CD4-positive, CD25-positive, alpha-beta regulatory T cell (primary cell): ENCODE data around the gene DDN. TPM values are rescaled to one million over a fixed set of nuclear protein-coding genes. Genes with fewer than 3 reads are reported as not detected.

ENCODE experiments used
- ATAC-seq, 2 donors: fragments of 150-1000 bp; cut with Tn5 transposase; one replicate each; pipeline ENCODE4 v1.10.0; 2021; ENCODE audit warnings: low read depth in 2 of 2, moderate number of reproducible peaks in 2 of 2, moderate library complexity in 1 of 2
- DNase-seq, 3 donors: peaks; one replicate each; pipeline versions ENCODE4 v3.0.0 to v3.0.0-alpha.2; 2012 to 2022; ENCODE audit warnings: mixed read lengths in 1 of 3
- H3K27ac ChIP-seq: one replicate; pipeline ENCODE4 v1.7.0; 2013; ENCODE audit warnings: mild to moderate bottlenecking, low read length; ENCODE audit not compliant: insufficient read depth, poor library complexity, severe bottlenecking
- H3K27me3 ChIP-seq: one replicate; pipeline ENCODE4 v1.7.0; 2013; ENCODE audit warnings: low read length; ENCODE audit not compliant: control insufficient read depth, insufficient read depth
- H3K36me3 ChIP-seq: one replicate; pipeline ENCODE4 v1.7.0; 2013; ENCODE audit warnings: mild to moderate bottlenecking, low read length, moderate library complexity; ENCODE audit not compliant: control insufficient read depth, insufficient read depth
- H3K4me1 ChIP-seq: 2 replicates; pipeline ENCODE4 v1.7.0; 2013; ENCODE audit warnings: mild to moderate bottlenecking, low read length; ENCODE audit not compliant: insufficient read depth, control insufficient read depth, poor library complexity, severe bottlenecking
- H3K4me3 ChIP-seq: one replicate; pipeline ENCODE4 v1.7.0; 2013; ENCODE audit warnings: low read depth, mild to moderate bottlenecking, low read length, moderate library complexity
- H3K9me3 ChIP-seq, 2 experiments: 1 replicate in 1 of 2; 2 replicates in 1 of 2; pipeline ENCODE4 v1.7.0; 2013; ENCODE audit warnings: low read length in 2 of 2, mild to moderate bottlenecking in 1 of 2, moderate library complexity in 1 of 2; ENCODE audit not compliant: control insufficient read depth in 2 of 2
- H3K27ac Mint-ChIP-seq, 3 donors: one replicate each; pipeline ENCODE4 v1.8.0; 2020 to 2022; ENCODE audit warnings: mild to moderate bottlenecking in 3 of 3, mixed read lengths in 3 of 3, moderate library complexity in 2 of 3
- H3K27me3 Mint-ChIP-seq: one replicate; pipeline ENCODE4 v1.8.0; 2022; ENCODE audit warnings: mild to moderate bottlenecking, mixed read lengths
- H3K36me3 Mint-ChIP-seq: one replicate; pipeline ENCODE4 v1.8.0; 2020; ENCODE audit warnings: mixed read lengths
- H3K4me1 Mint-ChIP-seq, 4 donors: one replicate each; pipeline ENCODE4 v1.8.0; 2020 to 2022; ENCODE audit warnings: mixed read lengths in 4 of 4, mild to moderate bottlenecking in 1 of 4
- H3K4me3 Mint-ChIP-seq, 4 donors: one replicate each; pipeline ENCODE4 v1.8.0; 2020 to 2022; ENCODE audit warnings: mild to moderate bottlenecking in 4 of 4, mixed read lengths in 4 of 4, moderate library complexity in 3 of 4
- H3K9me3 Mint-ChIP-seq, 7 donors: one replicate each; pipeline ENCODE4 v1.8.0; 2020 to 2022; ENCODE audit warnings: mixed read lengths in 7 of 7, mild to moderate bottlenecking in 3 of 7, moderate library complexity in 2 of 7
- polyA plus RNA-seq, 4 donors: library from polyadenylated mRNA; unstranded; fragments of 300-500 nt; fragmentation: Illumina TruSeq; gene quantifications; one replicate each; pipeline ENCODE4 v1.2.3, GENCODE V29; 2021
- total RNA-seq: library from RNA; stranded (reverse); gene quantifications from one replicate; pipeline ENCODE4 v1.2.3, GENCODE V29; 2022

Gene DDN
- total and polyA plus RNA-seq, 5 donors from 2014 or later: 0.39 TPM; not detected in 4

DNA sequence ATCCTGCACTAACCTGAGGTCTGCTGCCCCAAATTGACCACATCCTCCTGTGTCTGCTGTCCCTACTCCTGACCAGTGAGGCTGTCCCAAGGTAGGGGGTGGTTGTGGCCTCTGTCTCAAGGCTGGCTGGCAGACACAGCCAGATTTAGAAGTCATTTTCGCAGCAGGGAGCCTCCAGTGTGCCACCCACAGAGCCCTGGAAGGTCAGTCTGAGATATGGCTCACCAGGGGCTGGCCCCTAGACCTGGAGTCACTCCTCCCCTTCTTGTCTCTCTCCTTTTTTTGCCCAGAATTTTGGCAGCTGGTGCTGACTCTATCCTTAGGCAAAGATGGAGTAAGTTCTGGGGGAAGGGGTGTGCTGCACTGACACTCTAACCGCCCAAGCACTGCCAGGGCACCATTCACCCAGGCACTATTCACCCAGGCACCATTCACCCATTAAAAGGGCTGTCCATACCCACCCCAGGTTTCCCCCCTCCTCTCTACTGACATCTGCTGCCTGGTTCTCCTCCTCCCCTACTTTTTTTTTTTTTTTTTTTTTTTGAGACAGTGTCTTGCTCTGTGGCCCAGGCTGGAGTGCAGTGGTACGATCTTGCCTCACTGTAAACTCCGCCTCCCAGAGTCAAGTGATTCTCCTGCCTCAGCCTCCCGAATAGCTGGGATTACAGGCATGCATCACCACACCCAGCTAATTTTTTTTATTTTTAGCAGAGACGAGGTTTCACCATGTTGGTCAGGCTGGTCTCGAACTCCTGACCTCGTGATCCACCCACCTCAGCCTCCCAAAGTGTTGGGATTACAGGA is 7.7 kb downstream of the DDN start:
- no peak overlapping the region for H3K27ac ChIP-seq
- no peak for ATAC-seq
- no peaks in the 10 kb centered on the region for H3K9me3 Mint-ChIP-seq
- peaks cover 61% of the 10 kb centered on the region for H3K27me3 Mint-ChIP-seq
- H3K4me3 ChIP-seq: no peak overlapping the region
- H3K27me3 ChIP-seq: peaks cover 37% of the 10 kb centered on the region
- no peak overlapping the region for H3K4me3 Mint-ChIP-seq
- peaks cover 0 to 20% (median 11%) of the 10 kb centered on the region in 4 donors for H3K4me1 Mint-ChIP-seq
- peak overlapping the region in 1 of 3 donors; percentile 26 for H3K27ac Mint-ChIP-seq
- H3K9me3 ChIP-seq: no peaks in the 10 kb centered on the region
- no peaks in the 10 kb centered on the region for H3K36me3 ChIP-seq
- no peak for DNase-seq
- H3K36me3 Mint-ChIP-seq: no peaks in the 10 kb centered on the region
- H3K4me1 ChIP-seq: peaks cover 6% of the 10 kb centered on the region

DNA sequence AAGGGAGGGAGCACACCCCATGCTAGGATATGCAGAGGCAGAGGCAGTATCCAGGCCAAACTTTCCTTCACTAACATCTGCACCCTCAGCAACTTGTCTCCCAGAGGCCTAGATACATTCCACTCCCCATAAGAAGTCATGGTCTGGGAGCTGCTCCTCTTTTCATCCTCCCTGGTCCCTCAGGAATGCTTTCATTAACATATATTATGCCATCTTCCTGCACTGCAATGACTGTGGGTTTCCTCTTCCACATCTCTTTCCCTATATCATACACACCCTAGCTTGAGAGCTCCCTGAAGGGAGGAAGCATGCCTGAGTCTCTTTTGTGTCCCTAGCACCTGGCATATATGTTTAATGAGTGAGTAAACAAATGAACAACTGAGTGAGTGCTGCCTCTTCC is 8.6 kb downstream of the DDN start:
- peaks cover 32% of the 10 kb centered on the region for H3K27me3 ChIP-seq
- no peaks in the 10 kb centered on the region for H3K9me3 Mint-ChIP-seq
- H3K4me1 Mint-ChIP-seq: peaks cover 0 to 16% (median 10%) of the 10 kb centered on the region in 4 donors
- no peak for ATAC-seq
- H3K27me3 Mint-ChIP-seq: peaks cover 56% of the 10 kb centered on the region
- H3K4me3 Mint-ChIP-seq: no peak overlapping the region
- H3K36me3 Mint-ChIP-seq: no peaks in the 10 kb centered on the region
- H3K4me1 ChIP-seq: peaks cover 6% of the 10 kb centered on the region
- no peaks in the 10 kb centered on the region for H3K9me3 ChIP-seq
- no peak overlapping the region for H3K27ac ChIP-seq
- no peak overlapping the region for H3K27ac Mint-ChIP-seq
- DNase-seq: no peak
- H3K4me3 ChIP-seq: no peak overlapping the region
- H3K36me3 ChIP-seq: no peaks in the 10 kb centered on the region

DNA sequence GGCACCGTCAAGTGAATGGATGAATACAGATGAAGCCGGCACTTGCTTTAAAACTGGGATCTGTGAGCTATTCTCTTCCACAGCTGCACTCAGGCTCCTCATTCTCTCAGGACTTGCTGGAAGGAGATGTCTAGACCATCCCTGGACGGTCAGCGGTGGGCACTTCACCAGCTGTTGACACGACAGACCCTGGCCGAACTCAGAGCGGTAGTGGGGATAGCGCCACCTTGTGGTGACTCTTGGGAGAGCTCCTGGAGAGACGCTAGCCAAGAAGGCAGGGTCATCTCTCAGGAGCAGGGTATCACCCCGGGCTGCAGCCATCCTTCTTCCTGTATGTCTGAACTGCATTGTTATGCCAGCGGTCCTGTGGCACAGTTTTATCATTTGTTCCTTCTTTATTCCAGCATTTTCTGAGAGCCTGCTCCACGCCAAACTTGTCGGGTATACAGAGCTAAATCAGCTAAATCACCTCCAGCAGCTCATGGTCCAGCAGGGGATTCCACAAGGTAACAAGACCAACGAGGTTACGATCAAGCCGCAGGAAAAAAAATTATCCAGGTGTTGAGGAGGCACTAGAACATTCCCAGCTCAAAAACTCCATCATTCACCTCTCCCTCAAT is 11.0 kb downstream of the DDN start:
- H3K27me3 Mint-ChIP-seq: peaks cover 54% of the 10 kb centered on the region
- peak overlapping the region in 1 of 4 donors; percentile 14 for H3K4me3 Mint-ChIP-seq
- Histone ChIP-seq H3K4me1 (no peaks in the 10 kb centered on the region), H3K27ac (no peak overlapping the region), H3K4me3 (no peak overlapping the region), H3K9me3 (no peaks in the 10 kb centered on the region), H3K27me3 (peaks cover 31% of the 10 kb centered on the region), H3K36me3 (no peaks in the 10 kb centered on the region)
- H3K9me3 Mint-ChIP-seq: no peaks in the 10 kb centered on the region
- no peaks in the 10 kb centered on the region for H3K36me3 Mint-ChIP-seq
- peak; percentile 67 to 70 for ATAC-seq
- H3K4me1 Mint-ChIP-seq: peaks cover 0 to 10% (median 5%) of the 10 kb centered on the region in 4 donors
- DNase-seq: peak; percentile 51 to 64 (median 58)
- peak overlapping the region in 1 of 3 donors; percentile 33 for H3K27ac Mint-ChIP-seq

- Histone ChIP-seq H3K36me3 (no peaks in the 10 kb centered on the region), H3K27me3 (peaks cover 32% of the 10 kb centered on the region), H3K27ac (no peak overlapping the region), H3K4me1 (peaks cover 3% of the 10 kb centered on the region), H3K9me3 (no peaks in the 10 kb centered on the region), H3K4me3 (no peak overlapping the region)
- DNase-seq: no peak
- no peak for ATAC-seq
- no peak overlapping the region for H3K27ac Mint-ChIP-seq
- H3K4me1 Mint-ChIP-seq: peaks cover 0 to 17% (median 10%) of the 10 kb centered on the region in 4 donors
- peaks cover 62% of the 10 kb centered on the region for H3K27me3 Mint-ChIP-seq
- H3K36me3 Mint-ChIP-seq: no peaks in the 10 kb centered on the region
- H3K9me3 Mint-ChIP-seq: no peaks in the 10 kb centered on the region
- peak overlapping the region in 1 of 4 donors; percentile 61 for H3K4me3 Mint-ChIP-seq
These were observed 12.4 kb downstream of the DDN start for GRCh38 chr12:48986720-48987291.

DNA sequence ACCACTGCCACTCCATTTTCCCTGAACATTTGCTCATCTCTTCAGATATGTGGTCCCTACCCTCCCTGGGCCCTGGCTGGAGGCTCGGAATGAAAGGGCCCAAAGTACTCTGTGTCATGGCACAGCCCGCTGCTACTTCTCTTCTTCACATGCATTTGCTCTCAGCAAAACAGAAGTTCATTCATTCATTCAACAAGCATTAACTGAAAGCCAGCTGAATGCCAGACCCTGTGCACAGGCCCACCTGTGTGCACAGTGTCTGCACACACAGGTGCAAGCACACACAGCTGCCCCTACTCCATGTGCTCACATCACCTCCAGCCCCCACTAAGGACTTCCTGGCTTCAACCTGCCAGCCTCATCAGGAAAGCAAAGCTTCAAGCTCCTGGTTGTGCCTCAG is 13.3 kb downstream of the DDN start:
- DNase-seq: no peak
- no peaks in the 10 kb centered on the region for H3K36me3 ChIP-seq
- Mint-ChIP-seq H3K4me3 (no peak overlapping the region), H3K36me3 (no peaks in the 10 kb centered on the region), H3K27ac (no peak overlapping the region), H3K27me3 (peaks cover 65% of the 10 kb centered on the region), H3K9me3 (peaks cover 0 to 2% (median 0%) of the 10 kb centered on the region in 7 donors), H3K4me1 (peaks cover 0 to 25% (median 16%) of the 10 kb centered on the region in 4 donors)
- H3K4me3 ChIP-seq: no peak overlapping the region
- ATAC-seq: no peak
- peaks cover 12% of the 10 kb centered on the region for H3K4me1 ChIP-seq
- no peak overlapping the region for H3K27ac ChIP-seq
- peaks cover 30% of the 10 kb centered on the region for H3K27me3 ChIP-seq
- no peaks in the 10 kb centered on the region for H3K9me3 ChIP-seq

- peaks cover 30% of the 10 kb centered on the region for H3K27me3 ChIP-seq
- H3K4me3 ChIP-seq: no peak overlapping the region
These were observed 13.7 kb downstream of the DDN start for GRCh38 chr12:48985475-48985897.

GRCh38 chr12:48982397-48983080 is 16.6 kb downstream of the DDN start:
- Mint-ChIP-seq H3K27ac (peak overlapping the region in 2 of 3 donors; percentile 91 to 92), H3K9me3 (peaks cover 0 to 5% (median 0%) of the 10 kb centered on the region in 7 donors), H3K4me3 (peak overlapping the region in 3 of 4 donors; percentile 48 to 92 (median 61)), H3K27me3 (peaks cover 63% of the 10 kb centered on the region), H3K4me1 (peaks cover 0 to 45% (median 16%) of the 10 kb centered on the region in 4 donors), H3K36me3 (no peaks in the 10 kb centered on the region)
- no peak overlapping the region for H3K4me3 ChIP-seq
- DNase-seq (no peak), ATAC-seq (no peak)
- peaks cover 46% of the 10 kb centered on the region for H3K4me1 ChIP-seq
- H3K27ac ChIP-seq: no peak overlapping the region
- peaks cover 26% of the 10 kb centered on the region for H3K27me3 ChIP-seq
- H3K9me3 ChIP-seq: no peaks in the 10 kb centered on the region
- no peaks in the 10 kb centered on the region for H3K36me3 ChIP-seq

More at GRCh38 chr12:48985475-48985897, 13.7 kb downstream of the DDN start:
- no peaks in the 10 kb centered on the region for H3K9me3 ChIP-seq
- Mint-ChIP-seq H3K27me3 (peaks cover 65% of the 10 kb centered on the region), H3K27ac (no peak overlapping the region), H3K36me3 (no peaks in the 10 kb centered on the region), H3K4me3 (no peak overlapping the region), H3K4me1 (peaks cover 0 to 30% (median 16%) of the 10 kb centered on the region in 4 donors), H3K9me3 (peaks cover 0 to 2% (median 0%) of the 10 kb centered on the region in 7 donors)
- DNase-seq: no peak
- no peak for ATAC-seq
- no peak overlapping the region for H3K27ac ChIP-seq
- H3K4me1 ChIP-seq: peaks cover 16% of the 10 kb centered on the region
- H3K36me3 ChIP-seq: no peaks in the 10 kb centered on the region
